ENCODE data around the gene TPRN. TPM values are rescaled to one million over a fixed set of nuclear protein-coding genes. Genes with fewer than 3 reads are reported as not detected.
"Not testable (repeated sequence)": the region's sequence is repeated elsewhere in the genome, so short reads cannot be mapped to it uniquely, and the experiment has no call there.

The TPRN gene, protein sequence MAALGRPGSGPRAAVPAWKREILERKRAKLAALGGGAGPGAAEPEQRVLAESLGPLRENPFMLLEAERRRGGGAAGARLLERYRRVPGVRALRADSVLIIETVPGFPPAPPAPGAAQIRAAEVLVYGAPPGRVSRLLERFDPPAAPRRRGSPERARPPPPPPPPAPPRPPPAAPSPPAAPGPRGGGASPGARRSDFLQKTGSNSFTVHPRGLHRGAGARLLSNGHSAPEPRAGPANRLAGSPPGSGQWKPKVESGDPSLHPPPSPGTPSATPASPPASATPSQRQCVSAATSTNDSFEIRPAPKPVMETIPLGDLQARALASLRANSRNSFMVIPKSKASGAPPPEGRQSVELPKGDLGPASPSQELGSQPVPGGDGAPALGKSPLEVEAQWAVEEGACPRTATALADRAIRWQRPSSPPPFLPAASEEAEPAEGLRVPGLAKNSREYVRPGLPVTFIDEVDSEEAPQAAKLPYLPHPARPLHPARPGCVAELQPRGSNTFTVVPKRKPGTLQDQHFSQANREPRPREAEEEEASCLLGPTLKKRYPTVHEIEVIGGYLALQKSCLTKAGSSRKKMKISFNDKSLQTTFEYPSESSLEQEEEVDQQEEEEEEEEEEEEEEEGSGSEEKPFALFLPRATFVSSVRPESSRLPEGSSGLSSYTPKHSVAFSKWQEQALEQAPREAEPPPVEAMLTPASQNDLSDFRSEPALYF
- 6.2 and 12.0 TPM in 2 replicates for total RNA-seq (2014; rRNA removed; shearing (Covaris generic); ENCODE audit: low replicate concordance)

DNA sequence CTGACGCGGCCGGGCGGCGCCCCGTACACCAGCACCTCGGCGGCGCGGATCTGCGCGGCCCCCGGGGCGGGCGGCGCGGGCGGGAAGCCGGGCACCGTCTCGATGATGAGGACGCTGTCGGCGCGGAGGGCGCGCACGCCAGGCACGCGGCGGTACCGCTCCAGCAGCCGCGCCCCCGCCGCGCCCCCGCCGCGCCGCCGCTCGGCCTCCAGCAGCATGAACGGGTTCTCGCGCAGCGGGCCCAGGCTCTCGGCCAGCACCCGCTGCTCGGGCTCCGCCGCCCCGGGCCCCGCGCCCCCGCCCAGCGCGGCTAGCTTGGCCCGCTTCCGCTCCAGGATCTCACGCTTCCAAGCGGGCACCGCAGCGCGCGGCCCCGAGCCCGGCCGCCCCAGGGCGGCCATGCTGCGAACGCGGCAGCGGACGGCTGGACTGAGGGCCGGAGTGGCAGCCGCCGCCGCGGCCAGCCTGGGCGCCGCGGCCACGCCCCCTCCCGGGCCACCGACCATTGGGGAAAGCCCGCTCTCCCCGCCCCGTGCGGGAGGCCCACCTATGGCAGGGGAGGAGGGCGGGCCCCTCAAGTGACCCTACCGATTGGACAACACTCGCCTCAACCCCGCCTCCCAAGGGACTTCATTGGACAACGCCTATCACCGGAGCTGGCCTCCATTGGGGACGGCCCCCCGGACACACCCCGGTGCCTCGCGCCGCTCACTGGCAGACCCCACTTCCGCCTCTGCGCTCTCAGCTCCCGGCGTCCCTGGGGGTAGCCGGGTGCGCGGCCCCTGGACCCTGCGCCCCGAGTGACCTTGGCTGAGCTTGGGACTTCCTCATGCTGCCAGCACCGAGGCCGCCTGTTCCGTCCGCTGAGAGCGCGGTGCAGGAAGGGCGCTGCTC is at the start of gene TPRN:
Gene TPRN, minus strand, starts transcription at position 431 of the 894 bp plus-strand sequence. Its CDS starts 30 bp downstream, at position 401.
- H3K4me3 ChIP-seq: peak within 1 kb of the TSS; percentile 59
- peak; percentile 99 for DNase-seq
- no peaks in the 10 kb centered on the region for H3K27me3 ChIP-seq
- peaks cover 4% of the 10 kb centered on the region for H3K36me3 ChIP-seq
- no peaks in the 10 kb centered on the region for H3K9me3 ChIP-seq

DNA sequence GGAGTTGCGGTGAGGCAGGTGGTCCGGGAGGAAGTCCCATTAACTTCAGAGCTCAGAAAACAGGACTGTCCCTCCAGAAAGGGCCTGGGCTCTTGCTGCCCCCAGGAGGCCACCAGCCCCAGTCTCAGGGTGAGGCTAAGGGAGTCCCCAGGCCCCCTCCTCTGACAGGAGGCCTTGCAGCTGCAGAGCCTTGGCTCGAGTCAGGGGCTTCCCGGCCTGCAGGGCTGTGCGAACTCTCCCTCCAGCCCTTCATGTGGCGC is 47.3 kb upstream of the TPRN start:
- Histone ChIP-seq H3K27me3 (no peaks in the 10 kb centered on the region), H3K9me3 (no peaks in the 10 kb centered on the region), H3K4me3 (no peak overlapping the region), H3K36me3 (peaks cover 12% of the 10 kb centered on the region)
- no peak for DNase-seq

DNA sequence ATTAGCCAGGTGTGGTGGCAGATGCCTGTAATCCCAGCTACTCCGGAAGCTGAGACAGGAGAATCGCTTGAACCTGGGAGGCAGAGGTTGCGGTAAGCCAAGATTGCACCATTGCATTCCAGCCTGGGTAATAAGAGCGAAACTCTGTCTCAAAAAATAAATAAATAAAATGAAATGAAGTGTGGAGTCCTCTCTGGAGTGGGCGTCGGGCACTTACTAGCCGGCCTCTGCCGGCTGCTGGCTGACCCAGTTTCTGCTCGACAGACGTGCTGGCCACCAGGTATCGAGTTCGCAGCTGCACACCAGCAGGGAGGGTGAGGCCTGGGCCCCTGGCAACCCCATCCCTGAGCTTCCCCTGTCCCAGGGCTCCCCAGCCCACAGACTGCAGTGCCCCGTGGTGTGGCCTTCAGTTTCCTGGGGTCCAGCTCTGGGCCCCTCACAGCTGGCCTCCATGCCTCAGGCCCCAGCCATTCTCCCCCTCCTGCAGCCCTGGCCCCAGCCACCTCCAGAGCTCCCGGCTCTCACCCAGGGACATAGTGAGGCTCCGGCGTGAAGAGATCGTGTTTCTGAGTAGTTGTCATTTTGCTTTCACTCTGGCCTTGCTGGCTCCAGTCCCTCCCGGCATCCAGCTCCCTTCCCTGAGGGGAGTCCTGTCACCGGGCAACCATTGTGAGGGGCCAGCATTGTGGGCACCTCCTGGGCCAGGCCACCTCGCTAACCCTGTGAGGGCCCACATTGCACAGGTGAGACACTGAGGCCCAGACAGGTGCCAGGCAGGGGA is 46.8 kb upstream of the TPRN start:
- H3K4me3 ChIP-seq: no peak overlapping the region
- no peaks in the 10 kb centered on the region for H3K27me3 ChIP-seq
- peaks cover 17% of the 10 kb centered on the region for H3K36me3 ChIP-seq
- no peaks in the 10 kb centered on the region for H3K9me3 ChIP-seq
- DNase-seq: no peak

DNA sequence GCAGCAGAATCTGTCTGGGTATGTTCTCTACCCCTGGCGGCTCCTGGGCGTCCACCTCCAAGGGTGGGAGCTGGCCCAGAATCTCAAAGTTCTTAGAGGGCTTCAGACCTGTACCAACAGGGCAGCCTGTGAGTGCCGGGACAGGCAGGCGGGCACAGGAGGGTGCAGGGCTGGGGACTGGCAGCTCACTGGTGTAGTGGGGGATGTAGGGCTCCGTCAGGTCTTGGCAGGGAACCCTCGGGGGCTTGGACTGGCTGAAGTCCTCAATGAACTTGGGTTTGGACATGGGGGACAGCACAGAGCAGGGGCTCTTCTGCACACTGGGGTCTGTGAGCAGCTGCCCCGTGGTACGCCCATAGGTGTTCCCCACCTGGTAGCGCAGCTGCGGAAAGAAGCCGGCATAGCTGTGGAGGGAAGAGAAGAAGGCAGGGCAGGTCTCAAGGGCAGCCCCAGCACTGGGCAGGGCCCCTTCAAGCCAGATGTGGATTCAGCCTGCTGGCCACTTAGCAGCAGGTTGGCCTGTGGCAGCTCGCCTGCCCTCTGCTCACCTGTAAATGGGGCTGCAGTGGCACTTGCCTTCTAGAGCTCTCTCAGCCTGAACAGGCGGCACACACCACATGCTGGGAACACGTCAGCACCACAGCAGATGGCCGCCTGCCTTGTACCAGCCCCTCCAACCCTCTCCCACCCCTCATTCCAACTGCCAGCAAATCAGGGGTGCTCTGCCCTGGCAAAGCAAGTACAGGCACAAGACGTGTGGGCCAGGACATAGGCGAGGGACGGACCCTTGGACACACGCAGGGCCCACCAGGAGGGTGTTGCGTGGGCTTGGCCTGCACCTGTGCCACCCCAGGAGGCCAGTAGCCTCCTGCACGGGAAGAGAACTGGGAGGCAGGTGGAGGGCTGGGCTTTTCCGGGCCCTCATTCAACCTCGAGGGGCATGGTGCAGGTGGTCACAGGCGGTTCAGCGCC is 45.2 kb upstream of the TPRN start:
- Histone ChIP-seq H3K9me3 (no peaks in the 10 kb centered on the region), H3K4me3 (no peak overlapping the region), H3K36me3 (peaks cover 25% of the 10 kb centered on the region), H3K27me3 (no peaks in the 10 kb centered on the region)
- no peak for DNase-seq

DNA sequence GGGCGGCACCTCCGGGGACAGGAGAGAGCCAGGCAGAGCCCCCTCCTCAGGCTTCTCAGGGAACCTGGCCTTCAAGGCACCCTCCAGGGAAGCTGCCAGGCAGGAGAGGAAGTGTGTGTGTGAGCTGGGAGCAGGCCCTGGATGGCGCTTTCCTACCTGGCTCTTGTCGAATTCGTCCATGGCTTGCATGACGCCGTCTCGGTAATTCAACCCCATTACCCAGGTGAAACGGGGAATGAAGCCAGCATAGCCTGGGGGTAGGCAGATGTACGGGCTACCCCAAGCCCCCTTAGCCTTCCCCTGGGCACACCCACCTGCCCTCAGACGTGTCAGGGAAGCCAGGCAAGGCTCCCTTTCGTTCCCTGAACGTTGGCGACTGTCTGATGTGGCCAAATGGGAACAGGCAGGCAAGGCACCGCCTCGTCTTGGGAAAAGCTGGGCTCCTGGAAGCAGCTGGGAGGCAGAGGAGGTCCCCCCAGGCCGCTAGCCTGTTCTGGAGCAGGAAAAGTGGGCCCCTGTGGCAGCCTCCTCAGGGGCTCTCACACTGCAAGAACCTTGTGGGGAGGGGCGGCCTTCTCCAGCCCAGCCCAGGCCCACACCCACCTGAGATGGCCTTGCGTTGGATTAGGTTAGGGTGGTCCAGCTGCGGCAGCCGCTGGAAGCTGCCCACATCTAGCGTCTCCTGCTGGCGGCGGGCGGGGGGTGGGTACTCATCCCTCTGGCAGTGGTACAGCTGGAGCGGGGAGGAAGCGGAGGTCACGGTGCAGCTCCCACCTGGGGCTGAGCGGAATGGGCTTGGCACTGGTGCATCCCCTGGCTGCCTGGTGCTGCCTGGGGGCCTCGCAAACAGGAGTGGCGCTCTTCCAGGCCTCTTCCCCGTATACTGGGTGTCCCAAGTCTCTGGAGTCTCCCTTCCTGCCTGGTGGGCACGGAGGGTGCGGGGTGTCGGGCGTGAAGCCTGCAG is 44.2 kb upstream of the TPRN start:
- Histone ChIP-seq H3K9me3 (no peaks in the 10 kb centered on the region), H3K27me3 (no peaks in the 10 kb centered on the region), H3K4me3 (no peak overlapping the region), H3K36me3 (peaks cover 25% of the 10 kb centered on the region)
- no peak for DNase-seq

DNA sequence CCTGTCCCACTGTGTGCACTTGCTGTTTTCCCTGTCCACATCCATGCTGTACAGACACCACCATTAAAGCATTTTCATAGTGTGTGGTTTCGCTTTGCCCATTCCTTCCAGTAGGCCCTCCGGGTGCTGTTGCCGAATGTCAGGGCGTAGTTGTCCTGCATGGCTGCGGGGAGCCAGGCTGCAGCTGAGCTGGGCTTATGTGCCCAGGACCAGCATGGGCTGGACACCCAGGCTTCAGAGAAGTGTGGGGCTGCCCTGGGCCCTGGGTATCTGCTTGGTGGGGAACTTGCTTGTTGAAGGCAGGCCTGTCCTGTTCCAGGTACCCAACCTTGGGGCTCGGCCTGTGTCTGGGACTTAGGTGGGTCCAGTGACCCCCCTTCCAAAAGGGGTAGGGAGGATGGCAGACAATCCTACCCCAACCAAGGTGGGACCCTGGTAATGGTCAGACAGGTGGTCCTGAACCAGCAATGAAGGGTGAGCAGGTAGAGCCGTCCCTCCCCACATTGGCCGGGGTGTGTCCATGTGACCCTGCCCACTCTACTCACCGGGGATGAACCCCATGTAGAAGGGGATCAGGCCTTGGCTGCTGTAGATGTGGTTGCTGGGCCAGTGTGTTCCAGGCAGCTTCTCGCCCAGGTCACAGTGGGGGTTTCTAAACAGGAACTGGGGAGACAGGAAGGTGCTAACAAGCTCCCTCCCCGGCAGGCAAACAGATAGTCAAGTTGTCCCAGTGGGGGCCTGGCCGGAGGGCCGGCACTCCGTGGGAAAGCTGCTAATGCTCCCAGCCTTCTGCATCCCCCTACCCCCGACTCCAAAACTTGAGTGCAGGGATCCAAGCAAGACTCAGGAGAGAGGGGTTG is 43.3 kb upstream of the TPRN start:
- H3K36me3 ChIP-seq: peaks cover 25% of the 10 kb centered on the region

DNA sequence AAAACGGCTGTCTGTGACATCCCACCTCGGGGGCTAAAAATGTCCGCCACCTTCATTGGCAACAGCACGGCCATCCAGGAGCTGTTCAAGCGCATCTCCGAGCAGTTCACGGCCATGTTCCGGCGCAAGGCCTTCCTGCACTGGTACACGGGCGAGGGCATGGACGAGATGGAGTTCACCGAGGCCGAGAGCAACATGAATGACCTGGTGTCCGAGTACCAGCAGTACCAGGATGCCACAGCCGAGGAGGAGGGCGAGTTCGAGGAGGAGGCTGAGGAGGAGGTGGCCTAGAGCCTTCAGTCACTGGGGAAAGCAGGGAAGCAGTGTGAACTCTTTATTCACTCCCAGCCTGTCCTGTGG is 42.7 kb upstream of the TPRN start:
- DNase-seq, H3K4me3 ChIP-seq, H3K9me3 ChIP-seq, H3K27me3 ChIP-seq: not testable (repeated sequence)
- peaks cover 25% of the 10 kb centered on the region for H3K36me3 ChIP-seq

More for the DNA sequence above, 43.3 kb upstream of the TPRN start:
- no peaks in the 10 kb centered on the region for H3K9me3 ChIP-seq
- DNase-seq: no peak
- no peak overlapping the region for H3K4me3 ChIP-seq
- H3K27me3 ChIP-seq: no peaks in the 10 kb centered on the region

DNA sequence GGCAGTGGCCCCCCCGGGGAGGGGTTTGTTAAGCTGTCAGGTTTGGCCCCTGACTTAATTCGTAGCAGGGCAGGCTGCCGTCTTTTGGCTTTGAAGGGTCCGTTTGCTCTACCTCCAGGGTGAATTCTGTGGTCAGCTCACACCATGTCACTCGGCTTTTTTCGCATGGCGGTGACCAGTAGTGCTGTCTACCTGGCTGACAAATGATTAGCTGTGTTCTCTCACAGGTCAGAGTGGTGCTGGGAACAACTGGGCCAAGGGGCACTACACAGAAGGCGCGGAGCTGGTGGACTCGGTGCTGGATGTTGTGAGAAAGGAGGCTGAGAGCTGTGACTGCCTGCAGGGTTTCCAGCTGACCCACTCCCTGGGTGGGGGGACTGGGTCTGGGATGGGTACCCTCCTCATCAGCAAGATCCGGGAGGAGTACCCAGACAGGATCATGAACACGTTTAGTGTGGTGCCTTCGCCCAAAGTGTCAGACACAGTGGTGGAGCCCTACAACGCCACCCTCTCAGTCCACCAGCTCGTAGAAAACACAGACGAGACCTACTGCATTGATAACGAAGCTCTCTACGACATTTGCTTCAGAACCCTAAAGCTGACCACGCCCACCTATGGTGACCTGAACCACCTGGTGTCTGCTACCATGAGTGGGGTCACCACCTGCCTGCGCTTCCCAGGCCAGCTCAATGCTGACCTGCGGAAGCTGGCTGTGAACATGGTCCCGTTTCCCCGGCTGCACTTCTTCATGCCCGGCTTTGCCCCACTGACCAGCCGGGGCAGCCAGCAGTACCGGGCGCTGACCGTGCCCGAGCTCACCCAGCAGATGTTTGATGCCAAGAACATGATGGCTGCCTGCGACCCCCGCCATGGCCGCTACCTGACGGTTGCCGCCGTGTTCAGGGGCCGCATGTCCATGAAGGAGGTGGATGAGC is 42.0 kb upstream of the TPRN start:
- H3K9me3 ChIP-seq: no peaks in the 10 kb centered on the region
- peak overlapping the region; percentile 92 for H3K4me3 ChIP-seq
- DNase-seq: no peak
- peaks cover 25% of the 10 kb centered on the region for H3K36me3 ChIP-seq
- H3K27me3 ChIP-seq: no peaks in the 10 kb centered on the region

DNA sequence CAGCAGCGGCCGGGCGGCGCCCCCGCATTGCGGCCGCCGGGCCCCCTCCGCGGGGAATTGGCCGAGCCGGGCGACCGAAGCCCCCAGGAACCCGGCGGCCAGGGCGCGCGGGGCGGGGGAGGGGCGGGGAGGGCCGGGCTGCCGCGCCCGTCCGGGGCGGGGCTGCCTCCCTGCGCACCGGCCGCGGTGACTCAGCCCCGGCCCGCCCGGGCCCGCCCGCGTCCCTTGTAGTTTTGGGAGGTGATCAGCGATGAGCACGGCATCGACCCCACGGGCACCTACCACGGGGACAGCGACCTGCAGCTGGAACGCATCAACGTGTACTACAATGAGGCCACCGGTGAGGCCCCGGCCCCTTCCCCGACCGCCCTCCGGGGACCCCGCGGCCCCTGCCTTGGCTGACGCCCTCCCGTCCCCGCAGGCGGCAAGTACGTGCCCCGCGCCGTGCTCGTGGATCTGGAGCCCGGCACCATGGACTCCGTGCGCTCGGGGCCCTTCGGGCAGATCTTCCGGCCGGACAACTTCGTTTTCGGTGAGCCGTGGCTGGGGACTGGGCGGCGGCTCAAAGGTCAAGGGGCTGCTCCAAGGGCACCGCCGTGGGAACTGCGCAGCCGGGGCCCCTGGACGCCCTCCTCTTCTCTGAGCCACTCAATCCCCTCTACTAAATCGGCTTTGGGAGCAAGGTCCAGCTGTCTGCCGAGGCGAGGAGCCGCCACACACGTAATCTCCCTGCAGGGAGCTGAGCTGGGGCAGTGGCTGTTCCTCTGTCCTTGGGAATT is 41.1 kb upstream of the TPRN start:
- peak; percentile 71 for DNase-seq
- Histone ChIP-seq H3K4me3 (peak overlapping the region; percentile 92), H3K36me3 (peaks cover 25% of the 10 kb centered on the region), H3K9me3 (no peaks in the 10 kb centered on the region), H3K27me3 (no peaks in the 10 kb centered on the region)

DNA sequence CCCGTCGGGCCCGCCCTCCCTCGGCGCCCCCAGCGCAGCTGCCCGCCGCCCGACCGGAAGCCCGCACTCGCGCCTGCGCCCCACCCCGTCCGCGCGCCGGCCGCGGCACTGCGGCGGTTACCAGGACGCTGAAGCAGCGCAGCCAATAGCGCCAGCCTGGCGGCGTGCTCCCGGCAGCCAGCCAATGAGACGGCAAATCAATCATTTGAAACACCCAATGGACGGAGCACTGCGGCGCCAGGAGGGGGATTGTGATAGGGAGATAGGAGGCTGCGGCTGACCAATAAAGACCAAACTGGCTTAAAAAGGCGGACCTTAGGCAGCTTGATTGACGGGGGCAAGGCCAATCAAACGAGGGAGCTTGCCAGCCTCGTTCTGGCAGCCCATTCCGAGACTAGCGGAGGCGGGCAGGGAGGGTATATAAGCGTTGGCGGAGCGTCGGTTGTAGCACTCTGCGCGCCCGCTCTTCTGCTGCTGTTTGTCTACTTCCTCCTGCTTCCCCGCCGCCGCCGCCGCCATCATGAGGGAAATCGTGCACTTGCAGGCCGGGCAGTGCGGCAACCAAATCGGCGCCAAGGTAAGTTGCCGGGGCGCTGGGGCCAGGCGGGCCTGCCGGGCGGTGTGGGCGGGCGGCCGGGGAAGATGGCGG is 40.4 kb upstream of the TPRN start, which contains the start of gene TUBB4B:
Gene TUBB4B, plus strand, starts transcription at position 447 of the 649 bp plus-strand sequence. Its CDS starts 74 bp downstream, at position 521.
- Histone ChIP-seq H3K4me3 (peak within 1 kb of the TSS; percentile 92), H3K9me3 (no peaks in the 10 kb centered on the region), H3K27me3 (no peaks in the 10 kb centered on the region), H3K36me3 (peaks cover 25% of the 10 kb centered on the region)
- peak; percentile 99 for DNase-seq

DNA sequence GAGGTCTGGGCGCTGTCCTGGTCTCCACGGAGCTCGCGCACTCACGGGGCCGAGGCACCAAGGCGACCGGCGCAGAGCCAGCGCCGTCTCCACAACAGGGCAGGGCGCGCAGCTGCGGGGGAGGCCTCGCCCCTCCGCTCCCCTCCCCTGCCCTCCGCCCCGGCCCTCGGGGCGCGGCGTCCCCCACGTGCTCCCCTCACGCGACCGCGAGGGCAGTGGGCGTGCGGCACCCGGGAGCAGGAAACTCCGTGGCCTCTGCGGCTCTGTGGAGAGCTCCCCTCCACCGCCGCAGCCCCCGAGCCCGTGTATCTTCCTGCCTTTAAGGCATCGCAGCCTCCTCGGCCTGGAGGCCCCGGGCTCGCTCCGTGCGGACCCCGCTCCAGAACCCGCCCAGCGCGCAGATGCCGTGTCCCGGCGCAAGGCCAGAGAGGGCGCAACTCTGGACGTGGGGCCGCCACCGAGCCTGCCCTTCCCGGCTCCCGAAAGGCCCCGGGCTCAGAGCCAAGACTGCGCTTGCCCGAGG is 39.8 kb upstream of the TPRN start:
- H3K27me3 ChIP-seq: no peaks in the 10 kb centered on the region
- H3K36me3 ChIP-seq: peaks cover 25% of the 10 kb centered on the region
- H3K4me3 ChIP-seq: peak overlapping the region; percentile 59
- H3K9me3 ChIP-seq: no peaks in the 10 kb centered on the region
- peak; percentile 89 for DNase-seq

Data from MG63 (cell line).